ENCODE data around the gene CD79A. TPM values are rescaled to one million over a fixed set of nuclear protein-coding genes. Genes with fewer than 3 reads are reported as not detected.
"Not testable (repeated sequence)": the region's sequence is repeated elsewhere in the genome, so short reads cannot be mapped to it uniquely, and the experiment has no call there.

The CD79A gene
- total and polyA plus RNA-seq, 12 donors = 0.17 to 1.4 (median 0.29) TPM; not detected in 8

DNA sequence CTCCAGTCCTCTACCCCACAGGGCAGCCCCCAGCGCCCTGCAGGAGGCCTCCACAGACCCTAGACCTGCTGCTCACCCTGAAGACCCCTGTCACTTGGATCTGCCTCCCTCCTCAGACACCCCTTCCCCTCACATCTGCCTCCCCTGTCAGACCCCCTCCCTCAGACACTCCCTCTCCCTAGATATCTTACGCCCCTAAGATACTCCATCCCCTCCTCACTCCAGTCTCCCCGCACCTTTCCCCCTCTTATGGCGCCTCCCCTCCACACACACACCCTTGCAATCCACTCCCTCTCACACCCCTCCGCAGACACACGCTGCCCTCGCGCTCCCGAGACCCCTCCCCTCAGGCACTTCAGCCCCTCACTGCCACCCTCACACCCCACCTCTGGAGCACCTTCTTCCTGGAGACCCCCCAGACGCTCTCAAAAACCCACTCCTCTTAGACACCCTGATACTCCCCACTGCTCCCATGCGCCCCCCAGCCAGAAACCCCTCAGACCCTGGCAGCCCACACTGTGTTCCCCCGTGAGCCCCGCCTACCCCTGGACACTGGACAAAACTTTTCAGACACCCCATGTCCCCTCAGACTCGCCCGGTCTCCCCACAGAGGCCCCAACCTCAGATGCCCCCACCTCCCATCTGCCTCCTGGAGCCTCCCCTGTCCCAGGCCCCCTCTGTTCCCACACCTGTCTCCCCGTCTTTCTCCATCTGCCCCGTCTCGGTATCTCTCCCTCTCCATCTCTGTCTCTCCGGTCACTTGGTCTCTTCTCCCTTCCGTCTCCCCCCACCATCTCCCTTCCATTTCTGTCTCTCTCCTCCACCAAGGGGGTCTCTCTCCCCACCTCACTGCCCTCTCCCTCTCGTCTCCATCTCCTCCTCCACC lies 36.7 kb downstream of the CD79A start:
- no peaks in the 10 kb centered on the region for H3K36me3 ChIP-seq
- peaks cover 0 to 3% (median 0%) of the 10 kb centered on the region in 9 donors for H3K4me1 ChIP-seq
- no peak overlapping the region for H3K4me3 ChIP-seq
- intact Hi-C loops (cut with DNase I) = no loop called here
- ATAC-seq (no peak), DNase-seq (no peak)
- H3K27me3 ChIP-seq = peaks cover 7 to 90% (median 76%) of the 10 kb centered on the region in 7 donors
- no peaks in the 10 kb centered on the region for H3K9me3 ChIP-seq
- TF ChIP-seq, protein P1, sequence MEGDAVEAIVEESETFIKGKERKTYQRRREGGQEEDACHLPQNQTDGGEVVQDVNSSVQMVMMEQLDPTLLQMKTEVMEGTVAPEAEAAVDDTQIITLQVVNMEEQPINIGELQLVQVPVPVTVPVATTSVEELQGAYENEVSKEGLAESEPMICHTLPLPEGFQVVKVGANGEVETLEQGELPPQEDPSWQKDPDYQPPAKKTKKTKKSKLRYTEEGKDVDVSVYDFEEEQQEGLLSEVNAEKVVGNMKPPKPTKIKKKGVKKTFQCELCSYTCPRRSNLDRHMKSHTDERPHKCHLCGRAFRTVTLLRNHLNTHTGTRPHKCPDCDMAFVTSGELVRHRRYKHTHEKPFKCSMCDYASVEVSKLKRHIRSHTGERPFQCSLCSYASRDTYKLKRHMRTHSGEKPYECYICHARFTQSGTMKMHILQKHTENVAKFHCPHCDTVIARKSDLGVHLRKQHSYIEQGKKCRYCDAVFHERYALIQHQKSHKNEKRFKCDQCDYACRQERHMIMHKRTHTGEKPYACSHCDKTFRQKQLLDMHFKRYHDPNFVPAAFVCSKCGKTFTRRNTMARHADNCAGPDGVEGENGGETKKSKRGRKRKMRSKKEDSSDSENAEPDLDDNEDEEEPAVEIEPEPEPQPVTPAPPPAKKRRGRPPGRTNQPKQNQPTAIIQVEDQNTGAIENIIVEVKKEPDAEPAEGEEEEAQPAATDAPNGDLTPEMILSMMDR (IDR thresholded peaks at IDR 0.05) = no peak
- WGBS, 2 donors = 5 to 11% methylated on average over 21 of the region's 21 CpGs
- H3K27ac ChIP-seq = no peak overlapping the region

DNA sequence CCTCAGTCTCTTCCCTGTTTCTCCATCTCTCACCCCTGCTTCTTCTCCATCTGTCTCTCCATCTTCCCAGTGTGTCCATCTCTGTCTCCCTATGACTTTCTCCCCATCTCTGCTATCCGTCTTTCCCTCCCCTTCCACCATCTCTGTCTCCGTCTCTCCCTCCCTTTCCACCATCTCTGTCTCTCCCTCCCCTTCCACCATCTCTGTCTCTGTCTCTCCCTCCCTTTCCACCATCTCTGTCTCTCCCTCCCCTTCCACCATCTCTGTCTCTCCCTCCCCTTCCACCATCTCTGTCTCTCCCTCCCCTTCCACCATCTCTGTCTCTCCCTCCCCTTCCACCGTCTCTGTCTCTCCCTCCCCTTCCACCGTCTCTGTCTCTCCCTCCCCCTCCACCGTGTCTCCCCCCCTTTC lies 37.4 kb downstream of the CD79A start:
- intact Hi-C loops (cut with DNase I); H3K4me1 ChIP-seq; H3K9me3 ChIP-seq; H3K36me3 ChIP-seq; ATAC-seq; DNase-seq; H3K27ac ChIP-seq; H3K4me3 ChIP-seq: not testable (repeated sequence)
- 1 to 11% methylated on average over 4 to 5 of the region's 5 CpGs for WGBS, 2 donors
- peaks cover 7 to 91% (median 83%) of the 10 kb centered on the region in 7 donors for H3K27me3 ChIP-seq

DNA sequence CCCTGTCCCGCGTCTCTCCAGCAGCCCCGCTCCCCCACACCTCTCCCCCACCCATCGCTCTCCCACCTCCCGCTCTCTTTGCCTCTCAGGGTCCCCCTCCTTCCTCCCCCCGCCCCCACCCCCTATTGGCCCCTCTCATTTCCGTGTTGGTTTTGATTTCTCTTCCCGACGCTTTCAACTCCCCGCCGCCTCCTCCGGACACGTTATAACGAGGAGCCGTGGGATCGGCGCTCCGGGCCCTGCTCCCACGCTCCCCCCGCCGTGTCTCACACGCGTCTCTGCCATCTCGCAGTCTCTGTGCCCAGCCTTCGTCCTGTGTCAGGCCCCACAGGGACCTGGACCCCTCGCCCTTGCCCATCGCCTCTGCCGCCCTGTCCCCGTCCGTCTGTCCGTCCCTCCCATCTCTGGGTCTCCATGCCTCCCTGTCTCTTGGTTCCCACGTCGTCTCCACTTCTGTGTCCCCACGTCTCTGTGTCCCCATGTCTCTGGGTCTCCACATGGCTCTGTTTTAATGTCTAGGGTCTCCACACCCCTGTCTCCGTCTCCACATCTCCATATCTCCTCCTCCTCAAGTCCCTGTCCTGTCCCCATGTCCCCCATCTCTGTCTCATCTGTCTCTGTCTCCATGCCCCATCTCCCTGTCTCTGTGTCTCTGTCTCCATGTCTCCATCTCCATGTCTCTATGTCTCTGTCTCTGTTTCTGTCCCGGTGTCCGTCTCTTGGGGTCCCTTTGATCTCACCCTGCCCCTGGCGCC lies 38.1 kb downstream of the CD79A start:
- Histone ChIP-seq H3K27me3 (peaks cover 7 to 89% (median 83%) of the 10 kb centered on the region in 7 donors), H3K36me3 (no peaks in the 10 kb centered on the region), H3K9me3 (no peaks in the 10 kb centered on the region), H3K4me3 (no peak overlapping the region), H3K4me1 (peaks cover 0 to 3% (median 0%) of the 10 kb centered on the region in 9 donors), H3K27ac (no peak overlapping the region)
- DNase-seq (no peak), ATAC-seq (no peak)
- TF ChIP-seq, protein P1 (IDR thresholded peaks at IDR 0.05) = no peak
- intact Hi-C loops (cut with DNase I) = no loop called here
- 4% methylated on average over 38 of the region's 38 CpGs for WGBS, 2 donors

DNA sequence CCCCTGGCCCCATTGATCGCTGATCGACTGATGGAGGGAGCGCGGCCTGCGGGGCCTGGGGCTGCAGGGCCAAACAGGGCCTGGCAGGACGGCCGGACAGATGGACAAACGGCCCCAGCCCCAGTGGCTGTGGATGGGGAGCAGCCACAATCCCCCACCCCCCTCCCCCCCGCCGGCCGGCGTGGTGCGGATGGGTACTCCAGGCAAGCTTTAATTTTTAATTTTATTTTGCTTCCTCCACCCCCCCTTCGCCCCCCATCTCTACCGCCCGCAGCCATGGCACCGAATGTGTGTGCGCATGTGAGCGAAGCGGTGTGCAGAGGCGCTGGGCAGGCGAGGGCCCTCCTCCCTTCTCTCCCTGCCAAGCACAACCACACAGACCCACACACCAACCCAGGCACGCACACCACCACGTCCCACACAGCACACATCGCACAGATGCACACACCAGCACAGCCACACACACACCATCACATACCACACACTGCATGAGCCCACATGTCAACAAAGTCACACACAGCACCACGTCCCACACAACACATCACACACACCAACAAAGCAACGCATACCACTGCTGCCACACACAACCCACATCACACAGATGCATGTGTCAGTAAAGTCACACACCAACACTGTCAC lies 38.8 kb downstream of the CD79A start:
- peaks cover 7 to 95% (median 88%) of the 10 kb centered on the region in 7 donors for H3K27me3 ChIP-seq
- intact Hi-C loops (cut with DNase I) = no loop called here
- no peak overlapping the region for H3K27ac ChIP-seq
- WGBS, 2 donors = 24 to 29% methylated on average over 27 of the region's 27 CpGs
- DNase-seq = no peak
- TF ChIP-seq, protein P1 (IDR thresholded peaks at IDR 0.05) = no peak
- H3K4me1 ChIP-seq = peaks cover 0 to 3% (median 0%) of the 10 kb centered on the region in 9 donors
- H3K9me3 ChIP-seq = no peaks in the 10 kb centered on the region
- no peak overlapping the region for H3K4me3 ChIP-seq
- ATAC-seq = no peak
- no peaks in the 10 kb centered on the region for H3K36me3 ChIP-seq
